ENCODE results near the gene C14orf180. TPM values are rescaled to one million over a fixed set of nuclear protein-coding genes. Genes with fewer than 3 reads are reported as not detected.

Gene C14orf180
- total RNA-seq, 2 experiments from 2014 or later, result not detected

- BruUV-seq (replicated peaks), result no TSS peak
- no peak overlapping the region for H3K27ac ChIP-seq (ENCODE audit: low read depth, low read length, poor library complexity, severe bottlenecking)
- no peaks in the 10 kb centered on the region for H4K20me1 ChIP-seq (ENCODE audit: insufficient read depth, low read length)
- H2AFZ ChIP-seq (ENCODE audit: low read length), result no peak overlapping the region
- H3K36me3 ChIP-seq (ENCODE audit: insufficient read depth, low read length), result no peaks in the 10 kb centered on the region
- intact Hi-C loops (cut with micrococcal nuclease; ENCODE audit: unreplicated experiment), result no loop called here
- ChIA-PET CTCF (ENCODE audit: unreplicated experiment) (no interaction called here), POLR2A (no interaction called here)
- H3K9me3 ChIP-seq (ENCODE audit: low read length), result no peaks in the 10 kb centered on the region
- H3K9me2 ChIP-seq (ENCODE audit: insufficient read depth, low read length), result no peaks in the 10 kb centered on the region
- H3K79me2 ChIP-seq (ENCODE audit: insufficient read depth, low read depth, low read length), result no peaks in the 10 kb centered on the region
- TF ChIP-seq EZH2phosphoT487 (IDR thresholded peaks at IDR 0.05; ENCODE audit: borderline replicate concordance, low read depth, low read length) (no peak), CTCF (conservative IDR thresholded peaks at IDR 0.05; ENCODE audit: low read length) (no peak)
- no peak for DNase-seq (ENCODE audit: low spot score)
- H3K4me3 ChIP-seq (ENCODE audit: low read depth, low read length, poor library complexity, severe bottlenecking), result no peak overlapping the region
- H3K4me2 ChIP-seq (ENCODE audit: low read length), result no peak overlapping the region
- no peaks in the 10 kb centered on the region for H3K4me1 ChIP-seq (ENCODE audit: insufficient read depth, low read length, poor library complexity, severe bottlenecking)
Observed at GRCh38 chr14:104556256-104557021, 23.1 kb upstream of the C14orf180 start.

- no TSS peak for BruUV-seq (replicated peaks)
- ChIA-PET POLR2A (interaction anchor here (0.7 kb wide), 1 partner anchor 38 kb away, joined by 3 read pairs; no protein-coding TSS in a partner anchor), CTCF (ENCODE audit: unreplicated experiment) (no interaction called here)
- no peak for DNase-seq (ENCODE audit: low spot score)
- Histone ChIP-seq H2AFZ (ENCODE audit: low read length) (no peak overlapping the region), H3K79me2 (ENCODE audit: insufficient read depth, low read depth, low read length) (no peaks in the 10 kb centered on the region), H3K4me3 (ENCODE audit: low read depth, low read length, poor library complexity, severe bottlenecking) (no peak overlapping the region), H3K9me3 (ENCODE audit: low read length) (no peaks in the 10 kb centered on the region), H3K36me3 (ENCODE audit: insufficient read depth, low read length) (no peaks in the 10 kb centered on the region), H4K20me1 (ENCODE audit: insufficient read depth, low read length) (no peaks in the 10 kb centered on the region), H3K4me1 (ENCODE audit: insufficient read depth, low read length, poor library complexity, severe bottlenecking) (no peaks in the 10 kb centered on the region), H3K27ac (ENCODE audit: low read depth, low read length, poor library complexity, severe bottlenecking) (no peak overlapping the region), H3K9me2 (ENCODE audit: insufficient read depth, low read length) (no peaks in the 10 kb centered on the region), H3K4me2 (ENCODE audit: low read length) (no peak overlapping the region)
- intact Hi-C loops (cut with micrococcal nuclease; ENCODE audit: unreplicated experiment), result no loop called here
- TF ChIP-seq CTCF (conservative IDR thresholded peaks at IDR 0.05; ENCODE audit: low read length) (no peak), EZH2phosphoT487 (IDR thresholded peaks at IDR 0.05; ENCODE audit: borderline replicate concordance, low read depth, low read length) (no peak)
Observed at GRCh38 chr14:104557086-104557485, 22.5 kb upstream of the C14orf180 start.

GRCh38 chr14:104557766-104558165 is 21.8 kb upstream of the C14orf180 start:
- Histone ChIP-seq H3K79me2 (ENCODE audit: insufficient read depth, low read depth, low read length) (no peaks in the 10 kb centered on the region), H3K4me1 (ENCODE audit: insufficient read depth, low read length, poor library complexity, severe bottlenecking) (no peaks in the 10 kb centered on the region), H4K20me1 (ENCODE audit: insufficient read depth, low read length) (no peaks in the 10 kb centered on the region), H3K9me3 (ENCODE audit: low read length) (no peaks in the 10 kb centered on the region), H3K27ac (ENCODE audit: low read depth, low read length, poor library complexity, severe bottlenecking) (no peak overlapping the region), H3K36me3 (ENCODE audit: insufficient read depth, low read length) (no peaks in the 10 kb centered on the region), H3K4me2 (ENCODE audit: low read length) (no peak overlapping the region), H3K4me3 (ENCODE audit: low read depth, low read length, poor library complexity, severe bottlenecking) (no peak overlapping the region), H3K9me2 (ENCODE audit: insufficient read depth, low read length) (no peaks in the 10 kb centered on the region), H2AFZ (ENCODE audit: low read length) (no peak overlapping the region)
- TF ChIP-seq CTCF (conservative IDR thresholded peaks at IDR 0.05; ENCODE audit: low read length), result no peak
- TF ChIP-seq EZH2phosphoT487 (IDR thresholded peaks at IDR 0.05; ENCODE audit: borderline replicate concordance, low read depth, low read length), result no peak
- ChIA-PET POLR2A (interaction anchor here (0.7 kb wide), 1 partner anchor 37 kb away, joined by 3 read pairs; no protein-coding TSS in a partner anchor), CTCF (ENCODE audit: unreplicated experiment) (no interaction called here)
- intact Hi-C loops (cut with micrococcal nuclease; ENCODE audit: unreplicated experiment), result no loop called here
- BruUV-seq (replicated peaks), result no TSS peak
- DNase-seq (ENCODE audit: low spot score), result no peak
